ENCODE results near the gene ZNF217.
"Not testable (repeated sequence)": the region's sequence is repeated elsewhere in the genome, so short reads cannot be mapped to it uniquely, and the experiment has no call there.

GRCh38 chr20:53590608-53591007 is 3.0 kb downstream of the ZNF217 start:
- TF ChIP-seq CTCF, POLR2A (IDR thresholded peaks at IDR 0.05): not testable (repeated sequence)

All from vagina (tissue), 2 donors.